PC-9 (cell line): ENCODE results near the gene KANSL3.

Source experiments
- EZH2 ChIP-seq: fragments of 200-600 bp; sonication (generic); IDR thresholded peaks from 2 replicates; pipeline ENCODE4 v1.8.0; 2017; ENCODE audit warnings: antibody characterized with exemption, low read depth
- TF ChIP-seq, protein P1 (sequence below): fragments of 200-600 bp; sonication (generic); conservative IDR thresholded peaks from 2 replicates; pipeline ENCODE4 v1.6.1; 2017; ENCODE audit warnings: mixed run types, antibody characterized with exemption, mild to moderate bottlenecking, moderate library complexity

DNA sequence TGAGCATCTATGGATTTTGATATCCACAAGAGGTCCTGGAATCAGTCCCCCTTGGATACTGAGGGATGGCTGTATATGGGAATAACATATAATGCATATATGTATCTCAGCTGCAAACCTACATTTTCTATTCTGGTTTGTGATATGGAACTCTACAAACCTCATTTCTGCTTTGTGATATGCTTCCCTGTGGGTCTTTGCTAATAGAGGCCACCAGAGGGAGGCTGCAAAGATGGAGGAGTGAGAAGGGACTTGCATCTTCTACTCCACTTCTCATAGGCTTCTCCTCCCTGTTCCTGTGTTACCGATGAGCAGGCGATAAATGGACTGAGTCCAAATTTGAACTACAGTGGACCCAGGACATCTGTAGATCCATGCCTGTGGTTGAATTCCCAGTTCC is 63.7 kb downstream of the KANSL3 start:
- TF ChIP-seq EZH2 = no peak
- TF ChIP-seq, protein P1, sequence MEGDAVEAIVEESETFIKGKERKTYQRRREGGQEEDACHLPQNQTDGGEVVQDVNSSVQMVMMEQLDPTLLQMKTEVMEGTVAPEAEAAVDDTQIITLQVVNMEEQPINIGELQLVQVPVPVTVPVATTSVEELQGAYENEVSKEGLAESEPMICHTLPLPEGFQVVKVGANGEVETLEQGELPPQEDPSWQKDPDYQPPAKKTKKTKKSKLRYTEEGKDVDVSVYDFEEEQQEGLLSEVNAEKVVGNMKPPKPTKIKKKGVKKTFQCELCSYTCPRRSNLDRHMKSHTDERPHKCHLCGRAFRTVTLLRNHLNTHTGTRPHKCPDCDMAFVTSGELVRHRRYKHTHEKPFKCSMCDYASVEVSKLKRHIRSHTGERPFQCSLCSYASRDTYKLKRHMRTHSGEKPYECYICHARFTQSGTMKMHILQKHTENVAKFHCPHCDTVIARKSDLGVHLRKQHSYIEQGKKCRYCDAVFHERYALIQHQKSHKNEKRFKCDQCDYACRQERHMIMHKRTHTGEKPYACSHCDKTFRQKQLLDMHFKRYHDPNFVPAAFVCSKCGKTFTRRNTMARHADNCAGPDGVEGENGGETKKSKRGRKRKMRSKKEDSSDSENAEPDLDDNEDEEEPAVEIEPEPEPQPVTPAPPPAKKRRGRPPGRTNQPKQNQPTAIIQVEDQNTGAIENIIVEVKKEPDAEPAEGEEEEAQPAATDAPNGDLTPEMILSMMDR = no peak
